Gastroesophageal sphincter (tissue), 4 donors: ENCODE results near the gene BIRC2. TPM values are rescaled to one million over a fixed set of nuclear protein-coding genes. Genes with fewer than 3 reads are reported as not detected.

Source experiments
- ATAC-seq: fragments of 150-250 bp; one replicate; pipeline ENCODE4 v1.9.1; 2016; ENCODE audit warnings: mild to moderate bottlenecking, moderate library complexity
- H3K27ac ChIP-seq, 4 donors: fragments of 200-600 bp; sonication (generic) in 3 of 4; 1 replicate in 3 of 4; 2 replicates in 1 of 4; pipeline ENCODE4 v1.5.1; 2016 to 2019
- H3K27me3 ChIP-seq: fragments of 200-600 bp; sonication (generic); one replicate; pipeline ENCODE4 v1.5.1; 2019
- H3K36me3 ChIP-seq, 2 donors: fragments of 200-600 bp; sonication (generic); one replicate each; pipeline ENCODE4 v1.5.1; 2019; ENCODE audit warnings: control low read depth in 1 of 2
- H3K4me1 ChIP-seq, 3 donors: fragments of 200-600 bp; sonication (generic); 1 replicate in 2 of 3; 2 replicates in 1 of 3; pipeline ENCODE4 v1.5.1; 2016 to 2019; ENCODE audit warnings: control low read depth in 2 of 3
- H3K4me3 ChIP-seq, 2 donors: fragments of 200-600 bp; sonication (generic); one replicate each; pipeline ENCODE4 v1.5.1; 2019; ENCODE audit warnings: mild to moderate bottlenecking in 1 of 2, moderate library complexity in 1 of 2
- H3K9me3 ChIP-seq, 3 donors: fragments of 200-600 bp; sonication (generic); one replicate each; pipeline ENCODE4 v1.5.1; 2017 to 2019; ENCODE audit warnings: control low read depth in 2 of 3
- CTCF ChIP-seq, 4 experiments: fragments of 200-600 bp in 2 of 4; fragments of 450-650 bp in 2 of 4; sonication (generic) in 1 of 4; IDR thresholded peaks; one replicate each; pipeline ENCODE4 v1.5.1; 2017 to 2019; ENCODE audit warnings: antibody characterized with exemption in 4 of 4, mild to moderate bottlenecking in 2 of 4, moderate library complexity in 2 of 4
- EP300 ChIP-seq: sonication (generic); formaldehyde crosslinking; IDR thresholded peaks from one replicate; pipeline ENCODE4 v1.6.1; 2017; ENCODE audit warnings: antibody characterized with exemption, mild to moderate bottlenecking
- POLR2A ChIP-seq, 2 donors: fragments of 450-650 bp; IDR thresholded peaks; one replicate each; pipeline ENCODE4 v1.6.1; 2017; ENCODE audit warnings: antibody characterized with exemption in 2 of 2, mild to moderate bottlenecking in 2 of 2, moderate library complexity in 1 of 2
- POLR2AphosphoS5 ChIP-seq: sonication (generic); formaldehyde crosslinking; IDR thresholded peaks from one replicate; pipeline ENCODE4 v1.6.1; 2017; ENCODE audit warnings: antibody characterized with exemption
- whole genome bisulfite sequencing, 2 donors: methylation state at CpG; one replicate each; pipeline ENCODE4 v1.1.5; 2018; ENCODE audit warnings: low coverage in 1 of 2; 5-methylcytosine and 5-hydroxymethylcytosine counted together
- total RNA-seq, 4 donors: library from RNA; depleted of rRNA; stranded (reverse); fragments of >200 nt; gene quantifications; one replicate each; pipeline ENCODE4 v1.1.0, GENCODE V29; 2016

The BIRC2 gene
- total RNA-seq, 4 donors from 2014 or later = 22.4 to 58.2 (median 34.0) TPM

- H3K36me3 ChIP-seq = peaks cover 0 to 84% of the 10 kb centered on the region in 2 donors
- H3K4me3 ChIP-seq = no peak overlapping the region
- ATAC-seq = peak; percentile 71
- TF ChIP-seq EP300 (no peak), POLR2AphosphoS5 (no peak), CTCF (IDR thresholded peaks at IDR 0.05) (peak; percentile 74 to 88 (median 81))
- no peaks in the 10 kb centered on the region for H3K27me3 ChIP-seq
- H3K27ac ChIP-seq = no peak overlapping the region
- 20 to 78% methylated on average over 1 to 5 of the region's 12 CpGs for WGBS, 2 donors
- no peaks in the 10 kb centered on the region for H3K9me3 ChIP-seq
- H3K4me1 ChIP-seq = peaks cover 0 to 4% (median 0%) of the 10 kb centered on the region in 3 donors
These were observed 43.9 kb downstream of the BIRC2 start for GRCh38 chr11:102390667-102391465.

GRCh38 chr11:102391549-102392237 is 44.7 kb downstream of the BIRC2 start:
- no peak overlapping the region for H3K27ac ChIP-seq
- H3K4me3 ChIP-seq = no peak overlapping the region
- ATAC-seq = no peak
- TF ChIP-seq POLR2A (IDR thresholded peaks at IDR 0.05) (no peak), CTCF (IDR thresholded peaks at IDR 0.05) (no peak), EP300 (no peak), POLR2AphosphoS5 (no peak)
- H3K27me3 ChIP-seq = no peaks in the 10 kb centered on the region
- H3K36me3 ChIP-seq = peaks cover 0 to 82% of the 10 kb centered on the region in 2 donors
- WGBS, 2 donors = 78 to 94% methylated on average over 1 to 2 of the region's 4 CpGs
- no peaks in the 10 kb centered on the region for H3K9me3 ChIP-seq
- H3K4me1 ChIP-seq = peaks cover 0 to 12% (median 0%) of the 10 kb centered on the region in 3 donors

- Histone ChIP-seq H3K27me3 (no peaks in the 10 kb centered on the region), H3K27ac (no peak overlapping the region), H3K9me3 (no peaks in the 10 kb centered on the region), H3K4me3 (no peak overlapping the region), H3K4me1 (peaks cover 0 to 25% (median 3%) of the 10 kb centered on the region in 3 donors), H3K36me3 (peaks cover 0 to 70% of the 10 kb centered on the region in 2 donors)
- WGBS, 2 donors = 100% methylated on average over 2 of the region's 2 CpGs; no CpG with 5 or more reads in 1 of the 2 donors
- ATAC-seq = peak; percentile 41
- no peak for TF ChIP-seq POLR2AphosphoS5
- no peak for TF ChIP-seq CTCF (IDR thresholded peaks at IDR 0.05)
- no peak for TF ChIP-seq POLR2A (IDR thresholded peaks at IDR 0.05)
- no peak for TF ChIP-seq EP300
These were observed 46.3 kb downstream of the BIRC2 start for GRCh38 chr11:102393272-102393730.

- 74% methylated on average over 4 of the region's 6 CpGs for WGBS, 2 donors
- peaks cover 0 to 76% of the 10 kb centered on the region in 2 donors for H3K36me3 ChIP-seq
These were observed 48.8 kb downstream of the BIRC2 start for GRCh38 chr11:102395720-102396393.

More at GRCh38 chr11:102395720-102396393, 48.8 kb downstream of the BIRC2 start:
- no peak for TF ChIP-seq EP300
- TF ChIP-seq POLR2A (IDR thresholded peaks at IDR 0.05) = no peak
- TF ChIP-seq CTCF (IDR thresholded peaks at IDR 0.05) = no peak
- TF ChIP-seq POLR2AphosphoS5 = no peak
- no peaks in the 10 kb centered on the region for H3K9me3 ChIP-seq
- no peak overlapping the region for H3K4me3 ChIP-seq
- H3K27me3 ChIP-seq = no peaks in the 10 kb centered on the region
- H3K27ac ChIP-seq = peak overlapping the region in 1 of 4 donors; percentile 34
- H3K4me1 ChIP-seq = peaks cover 0 to 25% (median 3%) of the 10 kb centered on the region in 3 donors
- ATAC-seq = no peak
